ENCODE results near the gene OR8G5. TPM values are rescaled to one million over a fixed set of nuclear protein-coding genes. Genes with fewer than 3 reads are reported as not detected.
A peak's percentile ranks its signal among the peaks of the same experiment; 100 is the strongest.
"Not testable (repeated sequence)": the region's sequence is repeated elsewhere in the genome, so short reads cannot be mapped to it uniquely, and the experiment has no call there.

OR8G5 gene
- total RNA-seq, 2 experiments from 2014 or later: not detected

DNA sequence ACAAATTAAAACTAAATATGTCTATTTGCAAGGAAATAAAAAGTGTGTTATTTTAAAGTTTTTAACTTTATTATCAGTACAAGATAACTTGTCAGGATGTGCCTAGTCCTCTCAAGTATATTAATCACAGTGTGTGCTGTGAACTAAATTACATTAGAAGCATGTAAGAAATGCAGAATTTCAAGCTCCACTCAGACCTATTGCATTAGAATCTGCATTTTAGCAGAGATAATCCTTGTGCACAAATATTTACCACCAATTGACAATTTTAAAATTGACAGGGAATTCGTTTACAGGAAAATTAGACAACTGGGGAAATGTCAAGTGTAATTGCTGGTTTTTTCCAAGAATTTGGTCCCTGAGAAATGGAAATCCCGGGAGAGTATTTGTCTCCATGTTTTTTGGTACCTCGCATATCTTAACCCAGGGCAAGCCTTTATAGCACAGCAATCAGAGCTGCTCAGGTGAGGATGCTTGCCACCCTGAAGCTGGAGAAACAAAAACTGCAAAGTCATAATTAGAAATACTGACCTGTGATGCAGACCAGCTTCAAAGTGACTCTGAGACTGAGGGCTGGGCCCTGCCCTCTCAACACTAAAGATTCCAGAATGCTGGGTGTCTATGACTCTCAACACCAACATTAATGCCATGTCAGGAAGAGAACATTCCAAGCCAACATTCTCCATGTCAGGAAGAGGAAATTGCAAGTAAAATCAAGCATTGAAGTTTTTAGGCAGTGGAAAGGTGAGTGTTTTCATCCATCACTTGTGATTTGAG, 15.4 kb upstream of the OR8G5 start, which contains the start of gene OR8G1:
Gene OR8G1, plus strand, starts transcription at position 475 of the 777 bp plus-strand sequence. CDS start 8,581 bp downstream, outside the sequence.
- ChIA-PET CTCF (no interaction called here), POLR2A (no interaction called here)
- H3K9me3 Mint-ChIP-seq: no peaks in the 10 kb centered on the region
- no peak for DNase-seq
- H3K4me3 Mint-ChIP-seq: no peak within 1 kb of the TSS
- H3K4me1 Mint-ChIP-seq (ENCODE audit: low read depth): no peaks in the 10 kb centered on the region
- Histone ChIP-seq H3K36me3 (ENCODE audit: insufficient read depth, low read length) (no peaks in the 10 kb centered on the region), H3K27me3 (ENCODE audit: control insufficient read depth in 1 of 2, insufficient read depth in 2 of 2, low read length in 2 of 2) (no peaks in the 10 kb centered on the region), H3K4me3 (ENCODE audit: low read length) (no peak within 1 kb of the TSS), H3K27ac (ENCODE audit: low read depth in 1 of 2, low read length in 2 of 2) (no peak within 1 kb of the TSS), H3K9me3 (ENCODE audit: control insufficient read depth in 1 of 2, insufficient read depth in 1 of 2, low read length in 2 of 2) (no peaks in the 10 kb centered on the region), H3K4me1 (ENCODE audit: insufficient read depth, low read length) (no peaks in the 10 kb centered on the region)
- H3K27me3 Mint-ChIP-seq: peaks cover 10% of the 10 kb centered on the region
- intact Hi-C loops (cut with DNase I, micrococcal nuclease): no loop called here
- H3K36me3 Mint-ChIP-seq (ENCODE audit: low read depth): no peaks in the 10 kb centered on the region
- TF ChIP-seq, protein P1, sequence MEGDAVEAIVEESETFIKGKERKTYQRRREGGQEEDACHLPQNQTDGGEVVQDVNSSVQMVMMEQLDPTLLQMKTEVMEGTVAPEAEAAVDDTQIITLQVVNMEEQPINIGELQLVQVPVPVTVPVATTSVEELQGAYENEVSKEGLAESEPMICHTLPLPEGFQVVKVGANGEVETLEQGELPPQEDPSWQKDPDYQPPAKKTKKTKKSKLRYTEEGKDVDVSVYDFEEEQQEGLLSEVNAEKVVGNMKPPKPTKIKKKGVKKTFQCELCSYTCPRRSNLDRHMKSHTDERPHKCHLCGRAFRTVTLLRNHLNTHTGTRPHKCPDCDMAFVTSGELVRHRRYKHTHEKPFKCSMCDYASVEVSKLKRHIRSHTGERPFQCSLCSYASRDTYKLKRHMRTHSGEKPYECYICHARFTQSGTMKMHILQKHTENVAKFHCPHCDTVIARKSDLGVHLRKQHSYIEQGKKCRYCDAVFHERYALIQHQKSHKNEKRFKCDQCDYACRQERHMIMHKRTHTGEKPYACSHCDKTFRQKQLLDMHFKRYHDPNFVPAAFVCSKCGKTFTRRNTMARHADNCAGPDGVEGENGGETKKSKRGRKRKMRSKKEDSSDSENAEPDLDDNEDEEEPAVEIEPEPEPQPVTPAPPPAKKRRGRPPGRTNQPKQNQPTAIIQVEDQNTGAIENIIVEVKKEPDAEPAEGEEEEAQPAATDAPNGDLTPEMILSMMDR (IDR thresholded peaks at IDR 0.05): no peak
- no peak for ATAC-seq (ENCODE audit: poor library complexity)
- H3K27ac Mint-ChIP-seq: no peak within 1 kb of the TSS

DNA sequence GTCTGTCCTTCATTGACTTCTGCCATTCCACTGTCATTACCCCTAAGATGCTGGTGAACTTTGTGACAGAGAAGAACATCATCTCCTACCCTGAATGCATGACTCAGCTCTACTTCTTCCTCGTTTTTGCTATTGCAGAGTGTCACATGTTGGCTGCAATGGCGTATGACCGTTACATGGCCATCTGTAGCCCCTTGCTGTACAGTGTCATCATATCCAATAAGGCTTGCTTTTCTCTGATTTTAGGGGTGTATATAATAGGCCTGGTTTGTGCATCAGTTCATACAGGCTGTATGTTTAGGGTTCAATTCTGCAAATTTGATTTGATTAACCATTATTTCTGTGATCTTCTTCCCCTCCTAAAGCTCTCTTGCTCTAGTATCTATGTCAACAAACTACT, 6.3 kb upstream of the OR8G5 start:
- H3K27me3 Mint-ChIP-seq: peaks cover 11% of the 10 kb centered on the region
- H3K4me1 ChIP-seq (ENCODE audit: insufficient read depth, low read length); H3K27ac ChIP-seq (ENCODE audit: low read depth in 1 of 2, low read length in 2 of 2); H3K4me3 Mint-ChIP-seq; H3K9me3 ChIP-seq (ENCODE audit: control insufficient read depth in 1 of 2, insufficient read depth in 1 of 2, low read length in 2 of 2); H3K4me3 ChIP-seq (ENCODE audit: low read length); H3K27me3 ChIP-seq (ENCODE audit: control insufficient read depth in 1 of 2, insufficient read depth in 2 of 2, low read length in 2 of 2); H3K27ac Mint-ChIP-seq; H3K9me3 Mint-ChIP-seq; H3K4me1 Mint-ChIP-seq (ENCODE audit: low read depth); intact Hi-C loops (cut with DNase I, micrococcal nuclease); POLR2A ChIA-PET; H3K36me3 ChIP-seq (ENCODE audit: insufficient read depth, low read length); H3K36me3 Mint-ChIP-seq (ENCODE audit: low read depth); DNase-seq; CTCF ChIA-PET; ATAC-seq (ENCODE audit: poor library complexity): not testable (repeated sequence)

DNA sequence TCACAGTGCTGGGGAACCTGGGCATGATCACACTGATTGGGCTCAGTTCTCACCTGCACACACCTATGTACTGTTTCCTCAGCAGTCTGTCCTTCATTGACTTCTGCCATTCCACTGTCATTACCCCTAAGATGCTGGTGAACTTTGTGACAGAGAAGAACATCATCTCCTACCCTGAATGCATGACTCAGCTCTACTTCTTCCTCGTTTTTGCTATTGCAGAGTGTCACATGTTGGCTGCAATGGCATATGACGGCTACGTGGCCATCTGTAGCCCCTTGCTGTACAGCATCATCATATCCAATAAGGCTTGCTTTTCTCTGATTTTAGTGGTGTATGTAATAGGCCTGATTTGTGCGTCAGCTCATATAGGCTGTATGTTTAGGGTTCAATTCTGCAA, 8.9 kb downstream of the OR8G5 start:
- H3K4me3 ChIP-seq (ENCODE audit: low read length); intact Hi-C loops (cut with DNase I, micrococcal nuclease); H3K4me1 ChIP-seq (ENCODE audit: insufficient read depth, low read length); H3K27me3 ChIP-seq (ENCODE audit: control insufficient read depth in 1 of 2, insufficient read depth in 2 of 2, low read length in 2 of 2); H3K36me3 Mint-ChIP-seq (ENCODE audit: low read depth); H3K36me3 ChIP-seq (ENCODE audit: insufficient read depth, low read length); ATAC-seq (ENCODE audit: poor library complexity); H3K27me3 Mint-ChIP-seq; H3K9me3 Mint-ChIP-seq; POLR2A ChIA-PET; H3K9me3 ChIP-seq (ENCODE audit: control insufficient read depth in 1 of 2, insufficient read depth in 1 of 2, low read length in 2 of 2); CTCF ChIA-PET; H3K4me3 Mint-ChIP-seq; H3K4me1 Mint-ChIP-seq (ENCODE audit: low read depth); H3K27ac Mint-ChIP-seq; H3K27ac ChIP-seq (ENCODE audit: low read depth in 1 of 2, low read length in 2 of 2): not testable (repeated sequence)
- DNase-seq: peak in 2 of 14 experiments; percentile 2 to 10

DNA sequence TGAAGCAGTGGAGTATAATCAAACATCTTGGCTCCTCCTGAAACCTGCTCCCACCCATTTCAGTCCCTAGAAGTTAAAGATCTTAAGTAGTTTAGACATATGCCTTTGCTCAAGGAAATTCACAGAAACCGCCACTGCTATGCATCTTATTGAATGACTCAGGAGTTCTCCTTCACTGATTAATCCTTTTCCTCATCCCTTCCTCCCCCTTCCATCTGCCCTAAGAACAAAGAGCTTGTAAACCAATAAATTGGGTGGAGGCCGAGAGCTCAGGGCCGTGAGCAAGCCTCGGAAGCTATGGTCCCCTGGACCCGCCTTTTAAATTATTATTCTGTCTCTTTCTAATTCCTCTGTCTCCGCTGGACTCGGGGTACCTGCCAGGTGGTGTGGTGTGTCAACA, 14.7 kb downstream of the OR8G5 start:
- DNase-seq; POLR2A ChIA-PET; intact Hi-C loops (cut with DNase I, micrococcal nuclease); H3K4me3 ChIP-seq (ENCODE audit: low read length); H3K4me3 Mint-ChIP-seq; H3K4me1 Mint-ChIP-seq (ENCODE audit: low read depth); CTCF ChIA-PET; H3K27me3 Mint-ChIP-seq; H3K27ac Mint-ChIP-seq; H3K36me3 ChIP-seq (ENCODE audit: insufficient read depth, low read length); H3K36me3 Mint-ChIP-seq (ENCODE audit: low read depth); H3K27ac ChIP-seq (ENCODE audit: low read depth in 1 of 2, low read length in 2 of 2); H3K27me3 ChIP-seq (ENCODE audit: control insufficient read depth in 1 of 2, insufficient read depth in 2 of 2, low read length in 2 of 2); ATAC-seq (ENCODE audit: poor library complexity); H3K9me3 Mint-ChIP-seq; H3K4me1 ChIP-seq (ENCODE audit: insufficient read depth, low read length); H3K9me3 ChIP-seq (ENCODE audit: control insufficient read depth in 1 of 2, insufficient read depth in 1 of 2, low read length in 2 of 2): not testable (repeated sequence)
